Endodermal cell (in vitro differentiated cells): ENCODE results near the gene COPG1. TPM values are rescaled to one million over a fixed set of nuclear protein-coding genes. Genes with fewer than 3 reads are reported as not detected.

Source experiments
- DNase-seq: peaks from one replicate; pipeline ENCODE4 v3.0.0-alpha.2; 2017
- H3K27ac ChIP-seq: 2 replicates; pipeline ENCODE4 v1.5.1; 2013; ENCODE audit warnings: mild to moderate bottlenecking, low read depth, low read length, moderate library complexity
- H3K27me3 ChIP-seq: 2 replicates; pipeline ENCODE4 v1.6.1; 2013; ENCODE audit warnings: mild to moderate bottlenecking, low read length, moderate library complexity; ENCODE audit not compliant: insufficient read depth, control insufficient read depth, poor library complexity, severe bottlenecking
- H3K36me3 ChIP-seq: 2 replicates; pipeline ENCODE4 v1.7.0; 2013; ENCODE audit warnings: mild to moderate bottlenecking, low read length, moderate library complexity; ENCODE audit not compliant: control insufficient read depth, insufficient read depth
- H3K4me1 ChIP-seq: one replicate; pipeline ENCODE4 v1.7.0; 2013; ENCODE audit warnings: low read length; ENCODE audit not compliant: control insufficient read depth, insufficient read depth
- H3K4me3 ChIP-seq: 2 replicates; pipeline ENCODE4 v1.5.1; 2013; ENCODE audit warnings: mild to moderate bottlenecking, low read length, moderate library complexity
- H3K9ac ChIP-seq: 2 replicates; pipeline ENCODE4 v1.6.1; 2013; ENCODE audit warnings: mild to moderate bottlenecking, low read length, moderate library complexity; ENCODE audit not compliant: poor library complexity, severe bottlenecking; ENCODE audit errors: extremely low read depth
- H3K9me3 ChIP-seq: 2 replicates; pipeline ENCODE4 v1.6.1; 2013; ENCODE audit warnings: mild to moderate bottlenecking, low read length, moderate library complexity; ENCODE audit not compliant: control insufficient read depth
- H3K27ac Mint-ChIP-seq: 2 replicates; pipeline ENCODE4 v1.8.0; 2020; ENCODE audit warnings: mixed read lengths
- H3K27me3 Mint-ChIP-seq: 2 replicates; pipeline ENCODE4 v1.8.0; 2021; ENCODE audit warnings: mild to moderate bottlenecking, mixed read lengths; ENCODE audit not compliant: insufficient read depth
- H3K36me3 Mint-ChIP-seq: 2 replicates; pipeline ENCODE4 v1.8.0; 2020; ENCODE audit warnings: low read depth, mixed read lengths
- H3K4me1 Mint-ChIP-seq: 2 replicates; pipeline ENCODE4 v1.8.0; 2020; ENCODE audit warnings: mixed read lengths
- H3K4me3 Mint-ChIP-seq: 2 replicates; pipeline ENCODE4 v1.8.0; 2020; ENCODE audit warnings: mild to moderate bottlenecking, moderate library complexity, mixed read lengths
- H3K9me3 Mint-ChIP-seq: 2 replicates; pipeline ENCODE4 v1.8.0; 2020; ENCODE audit warnings: mild to moderate bottlenecking, mixed read lengths
- CTCF ChIP-seq: fragments of 200-600 bp; sonication (generic); conservative IDR thresholded peaks from 2 replicates; pipeline ENCODE4 v1.5.0; 2021; ENCODE audit warnings: antibody characterized with exemption, mild to moderate bottlenecking
- WGBS, 2 experiments: methylation state at CpG; one replicate each; pipeline versions ENCODE4 v1.1.5 to v1.1.7; 2013; ENCODE audit warnings: missing lambda C conversion rate in 2 of 2, mixed read lengths in 1 of 2; ENCODE audit not compliant: insufficient coverage in 1 of 2, insufficient read length in 1 of 2; 5-methylcytosine and 5-hydroxymethylcytosine counted together
- long read RNA-seq, 4 experiments: library from polyadenylated mRNA in 2 of 4; library from RNA in 1 of 4; library from capped mRNA in 1 of 4; stranded (forward) in 3 of 4; unstranded in 1 of 4; transcript quantifications; one replicate each; pipeline ENCODE4 v2.0.0, GENCODE V29; 2020 to 2021; ENCODE audit warnings: inconsistent platforms in 1 of 4
- polyA plus RNA-seq, 2 experiments: library from polyadenylated mRNA; stranded (reverse); fragments of 50-300 nt; gene quantifications; one replicate each; pipeline ENCODE4 v1.2.3, GENCODE V29; 2013
- total RNA-seq, 2 donors: library from RNA; stranded (reverse); fragmentation: NEBNext Ultra II Directional in 1 of 2; extraction: Animal tissue kit (Norgen Biotek cat#: 25700) in 1 of 2; gene quantifications; 2 replicates in 1 of 2; 3 replicates in 1 of 2; pipeline ENCODE4 v1.2.1, GENCODE V29; 2021

Gene COPG1
- 100 to 1,000 TPM; 151 to 193 TPM for total RNA-seq
- 88.8 TPM for polyA plus RNA-seq (2013, experiment 1 of 2)
- polyA plus RNA-seq (2013, experiment 2 of 2): 90.2 TPM
- long read RNA-seq, experiment 1, partial matches to known transcripts: 31 of 52 reads
- long read RNA-seq, experiment 1, other reads (novel, unspliced or antisense): 21 of 52 reads
- long read RNA-seq, experiment 2, transcript COPG1-201 (24 exons, 3,078 nt): major isoform, 276 of 317 reads
- long read RNA-seq, experiment 2, partial matches to known transcripts: 17 of 317 reads
- long read RNA-seq, experiment 2, other reads (novel, unspliced or antisense): 24 of 317 reads
- long read RNA-seq, experiment 3, transcript COPG1-201 (24 exons, 3,078 nt): major isoform, 969 of 1,116 reads
- long read RNA-seq, experiment 3, partial matches to known transcripts: 68 of 1,116 reads
- long read RNA-seq, experiment 3, other reads (novel, unspliced or antisense): 79 of 1,116 reads
- long read RNA-seq, experiment 4, transcript COPG1-201 (24 exons, 3,078 nt): major isoform, 6 of 10 reads
- long read RNA-seq, experiment 4, partial matches to known transcripts: 4 of 10 reads
- long read RNA-seq, experiment 4, other reads (novel, unspliced or antisense): 0 of 10 reads

- Histone ChIP-seq H3K9ac (peak within 1 kb of the TSS; percentile 97), H3K27me3 (no peaks in the 10 kb centered on the region), H3K36me3 (peaks cover 29% of the 10 kb centered on the region), H3K27ac (peak within 1 kb of the TSS; percentile 78), H3K9me3 (no peaks in the 10 kb centered on the region), H3K4me1 (no peaks in the 10 kb centered on the region), H3K4me3 (peak within 1 kb of the TSS; percentile 94)
- TF ChIP-seq CTCF: no peak
- H3K9me3 Mint-ChIP-seq: no peaks in the 10 kb centered on the region
- H3K36me3 Mint-ChIP-seq: peaks cover 31% of the 10 kb centered on the region
- no peaks in the 10 kb centered on the region for H3K27me3 Mint-ChIP-seq
- WGBS, 2 experiments: 0% methylated on average over 31 to 48 of the region's 48 CpGs
- DNase-seq: peak; percentile 95
- peak within 1 kb of the TSS; percentile 93 for H3K4me3 Mint-ChIP-seq
- peak within 1 kb of the TSS; percentile 97 for H3K27ac Mint-ChIP-seq
- peaks cover 17% of the 10 kb centered on the region for H3K4me1 Mint-ChIP-seq
These were observed at the start of gene COPG1 for GRCh38 chr3:129249284-129250065. TSS of gene COPG1 (plus strand) at chr3:129249606. CDS start at chr3:129249710, 104 bp downstream.

DNA sequence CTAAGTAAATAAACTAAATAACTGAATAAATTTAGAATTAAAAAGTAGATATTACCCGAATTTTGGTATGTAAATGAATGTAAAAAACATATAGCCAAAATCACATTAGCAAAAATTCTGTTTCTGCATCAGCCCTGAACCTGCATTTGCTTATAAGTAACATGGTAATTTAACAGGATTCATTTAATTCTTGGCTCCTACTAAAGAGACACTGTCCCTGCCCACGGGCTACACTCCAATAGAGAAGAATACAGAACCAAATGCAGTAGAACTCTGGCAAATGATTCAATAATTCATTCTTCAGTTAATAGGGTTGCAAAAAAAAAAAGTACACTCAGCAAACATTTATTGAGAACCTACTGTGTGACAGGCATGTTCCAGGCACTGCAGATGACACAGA is 44.9 kb upstream of the COPG1 start:
- DNase-seq: no peak
- Mint-ChIP-seq H3K9me3 (no peaks in the 10 kb centered on the region), H3K27me3 (peaks cover 4% of the 10 kb centered on the region), H3K4me1 (no peaks in the 10 kb centered on the region), H3K36me3 (no peaks in the 10 kb centered on the region), H3K4me3 (no peak overlapping the region), H3K27ac (no peak overlapping the region)
- 87% methylated on average over 2 of the region's 2 CpGs; no CpG with 5 or more reads in 1 of the 2 experiments for WGBS, 2 experiments
- H3K36me3 ChIP-seq: no peaks in the 10 kb centered on the region
- no peak overlapping the region for H3K9ac ChIP-seq
- H3K4me1 ChIP-seq: no peaks in the 10 kb centered on the region
- H3K27ac ChIP-seq: no peak overlapping the region
- TF ChIP-seq CTCF: no peak
- no peaks in the 10 kb centered on the region for H3K27me3 ChIP-seq
- H3K4me3 ChIP-seq: no peak overlapping the region
- no peaks in the 10 kb centered on the region for H3K9me3 ChIP-seq

- Histone ChIP-seq H3K27ac (no peak overlapping the region), H3K4me1 (no peaks in the 10 kb centered on the region), H3K27me3 (no peaks in the 10 kb centered on the region), H3K36me3 (no peaks in the 10 kb centered on the region), H3K9ac (no peak overlapping the region), H3K4me3 (no peak overlapping the region), H3K9me3 (no peaks in the 10 kb centered on the region)
- Mint-ChIP-seq H3K4me1 (no peaks in the 10 kb centered on the region), H3K27ac (no peak overlapping the region), H3K9me3 (no peaks in the 10 kb centered on the region), H3K4me3 (no peak overlapping the region), H3K27me3 (peaks cover 4% of the 10 kb centered on the region), H3K36me3 (no peaks in the 10 kb centered on the region)
- DNase-seq: no peak
- WGBS, 2 experiments: 91% methylated on average over 6 to 8 of the region's 8 CpGs
- no peak for TF ChIP-seq CTCF
These were observed 44.1 kb upstream of the COPG1 start for GRCh38 chr3:129205109-129205832.
